Type B pancreatic cell (in vitro differentiated cells): ENCODE data around the gene TULP4. TPM values are rescaled to one million over a fixed set of nuclear protein-coding genes. Genes with fewer than 3 reads are reported as not detected.

ENCODE experiments used
- DNase-seq: peaks from one replicate; pipeline ENCODE4 v3.0.0; 2021; ENCODE audit warnings: mixed read lengths; ENCODE audit not compliant: unreplicated experiment; ENCODE audit errors: extremely low spot score
- H3K27ac Mint-ChIP-seq: 2 replicates; pipeline ENCODE4 v1.8.0; 2021; ENCODE audit warnings: mild to moderate bottlenecking, mixed read lengths
- H3K27me3 Mint-ChIP-seq: 2 replicates; pipeline ENCODE4 v1.8.0; 2021; ENCODE audit warnings: mixed read lengths
- H3K36me3 Mint-ChIP-seq: 2 replicates; pipeline ENCODE4 v1.8.0; 2021; ENCODE audit warnings: mixed read lengths
- H3K4me1 Mint-ChIP-seq: one replicate; pipeline ENCODE4 v1.8.0; 2021; ENCODE audit warnings: mixed read lengths; ENCODE audit not compliant: unreplicated experiment
- H3K4me3 Mint-ChIP-seq: 2 replicates; pipeline ENCODE4 v1.8.0; 2021; ENCODE audit warnings: mild to moderate bottlenecking, mixed read lengths
- H3K9me3 Mint-ChIP-seq: 2 replicates; pipeline ENCODE4 v1.8.0; 2021; ENCODE audit warnings: mixed read lengths
- CTCF ChIP-seq: fragments of 200-600 bp; sonication (generic); conservative IDR thresholded peaks from 2 replicates; pipeline ENCODE4 v1.5.0; 2021; ENCODE audit warnings: antibody characterized with exemption, mild to moderate bottlenecking
- total RNA-seq: library from RNA; stranded (reverse); gene quantifications from 2 replicates; pipeline ENCODE4 v1.2.1, GENCODE V29; 2021; ENCODE audit warnings: low replicate concordance

TULP4 gene
- total RNA-seq, 1 donor from 2014 or later: 109 TPM

GRCh38 chr6:158269657-158270056, 42.6 kb upstream of the TULP4 start:
- H3K36me3 Mint-ChIP-seq: peaks cover 34% of the 10 kb centered on the region
- no peak overlapping the region for H3K4me3 Mint-ChIP-seq
- no peak overlapping the region for H3K27ac Mint-ChIP-seq
- no peaks in the 10 kb centered on the region for H3K9me3 Mint-ChIP-seq
- TF ChIP-seq CTCF: no peak
- no peaks in the 10 kb centered on the region for H3K27me3 Mint-ChIP-seq
- no peak for DNase-seq
- no peaks in the 10 kb centered on the region for H3K4me1 Mint-ChIP-seq

- no peaks in the 10 kb centered on the region for H3K9me3 Mint-ChIP-seq
- no peaks in the 10 kb centered on the region for H3K4me1 Mint-ChIP-seq
- peaks cover 42% of the 10 kb centered on the region for H3K36me3 Mint-ChIP-seq
- no peaks in the 10 kb centered on the region for H3K27me3 Mint-ChIP-seq
- no peak overlapping the region for H3K4me3 Mint-ChIP-seq
- no peak for DNase-seq
- TF ChIP-seq CTCF: no peak
- H3K27ac Mint-ChIP-seq: no peak overlapping the region
These were observed 41.7 kb upstream of the TULP4 start for GRCh38 chr6:158270389-158271127.

GRCh38 chr6:158272324-158272723, 39.9 kb upstream of the TULP4 start:
- no peak for TF ChIP-seq CTCF
- Mint-ChIP-seq H3K27me3 (no peaks in the 10 kb centered on the region), H3K9me3 (no peaks in the 10 kb centered on the region), H3K4me1 (no peaks in the 10 kb centered on the region), H3K36me3 (peaks cover 37% of the 10 kb centered on the region), H3K27ac (no peak overlapping the region), H3K4me3 (no peak overlapping the region)
- no peak for DNase-seq

GRCh38 chr6:158278004-158278403, 34.3 kb upstream of the TULP4 start:
- H3K9me3 Mint-ChIP-seq: no peaks in the 10 kb centered on the region
- DNase-seq: no peak
- TF ChIP-seq CTCF: no peak
- H3K36me3 Mint-ChIP-seq: peaks cover 28% of the 10 kb centered on the region
- no peaks in the 10 kb centered on the region for H3K4me1 Mint-ChIP-seq
- H3K27me3 Mint-ChIP-seq: no peaks in the 10 kb centered on the region
- no peak overlapping the region for H3K4me3 Mint-ChIP-seq
- no peak overlapping the region for H3K27ac Mint-ChIP-seq

- H3K9me3 Mint-ChIP-seq: no peaks in the 10 kb centered on the region
These were observed 32.6 kb upstream of the TULP4 start for GRCh38 chr6:158279615-158280014.

More at GRCh38 chr6:158279615-158280014, 32.6 kb upstream of the TULP4 start:
- H3K27me3 Mint-ChIP-seq: no peaks in the 10 kb centered on the region
- peaks cover 14% of the 10 kb centered on the region for H3K4me1 Mint-ChIP-seq
- H3K36me3 Mint-ChIP-seq: peaks cover 21% of the 10 kb centered on the region
- H3K27ac Mint-ChIP-seq: no peak overlapping the region
- no peak for DNase-seq
- no peak overlapping the region for H3K4me3 Mint-ChIP-seq
- no peak for TF ChIP-seq CTCF
